Measurements from ENCODE around the gene NEURL1B.

GRCh38 chr5:172602783-172603231 is 38.3 kb upstream of the NEURL1B start:
- TF ChIP-seq RFX5 (IDR thresholded peaks at IDR 0.05; ENCODE audit: low read length): no peak
- TF ChIP-seq TCF12 (IDR thresholded peaks at IDR 0.05): no peak
- no peak for TF ChIP-seq CTCF (IDR thresholded peaks at IDR 0.05)
- no peak for TF ChIP-seq TEAD4 (IDR thresholded peaks at IDR 0.05; ENCODE audit: borderline replicate concordance, insufficient read depth)
- TF ChIP-seq ZBTB33 (IDR thresholded peaks at IDR 0.05; ENCODE audit: borderline replicate concordance, low read depth): no peak
- no peak for TF ChIP-seq EP300 (IDR thresholded peaks at IDR 0.05; ENCODE audit: borderline replicate concordance in 1 of 2, low read depth in 1 of 2, low read length in 1 of 2)
